Glomerular endothelial cell (primary cell): ENCODE measurements around the gene MLLT6. TPM values are rescaled to one million over a fixed set of nuclear protein-coding genes. Genes with fewer than 3 reads are reported as not detected.
"Not testable (repeated sequence)": the region's sequence is repeated elsewhere in the genome, so short reads cannot be mapped to it uniquely, and the experiment has no call there.

Experiments
- DNase-seq: peaks from one replicate; pipeline ENCODE4 v3.0.0-alpha.2; 2011; ENCODE audit warnings: low read depth, low spot score; ENCODE audit errors: extremely low read depth
- total RNA-seq: library from RNA; depleted of rRNA; stranded (reverse); fragments of >200 nt; gene quantifications from 2 replicates; pipeline ENCODE4 v1.2.3, GENCODE V29; 2015

Gene MLLT6
- total RNA-seq, 1 donor from 2014 or later, result 45.8 TPM

- no peak for DNase-seq
Measured at GRCh38 chr17:38725066-38725465, 20.0 kb downstream of the MLLT6 start.

GRCh38 chr17:38726145-38726544 is 21.1 kb downstream of the MLLT6 start:
- not testable (repeated sequence) for DNase-seq

GRCh38 chr17:38727736-38728135 is 22.7 kb downstream of the MLLT6 start:
- DNase-seq, result no peak

GRCh38 chr17:38728290-38728831 is 23.3 kb downstream of the MLLT6 start:
- no peak for DNase-seq

GRCh38 chr17:38729368-38729885 is 24.4 kb downstream of the MLLT6 start:
- no peak for DNase-seq

- no peak for DNase-seq
Measured at GRCh38 chr17:38729886-38730525, 24.9 kb downstream of the MLLT6 start, which contains the start of gene CISD3. Gene CISD3 (plus strand): TSS chr17:38730341. CDS start chr17:38730359, 18 bp downstream.

GRCh38 chr17:38730526-38731379 is 25.7 kb downstream of the MLLT6 start:
- DNase-seq, result no peak

GRCh38 chr17:38731526-38732294 is 26.6 kb downstream of the MLLT6 start:
- no peak for DNase-seq

GRCh38 chr17:38732376-38733281 is 27.6 kb downstream of the MLLT6 start:
- no peak for DNase-seq

GRCh38 chr17:38733282-38733981 is 28.4 kb downstream of the MLLT6 start:
- no peak for DNase-seq

GRCh38 chr17:38733982-38734973 is 29.2 kb downstream of the MLLT6 start:
- DNase-seq, result no peak

- no peak for DNase-seq
Measured at GRCh38 chr17:38735161-38735997, 30.3 kb downstream of the MLLT6 start.

- DNase-seq, result no peak
Measured at GRCh38 chr17:38738007-38738662, 33.1 kb downstream of the MLLT6 start.

GRCh38 chr17:38738686-38739085 is 33.6 kb downstream of the MLLT6 start:
- no peak for DNase-seq

- DNase-seq, result no peak
Measured at GRCh38 chr17:38739305-38739704, 34.2 kb downstream of the MLLT6 start.

- DNase-seq, result no peak
Measured at GRCh38 chr17:38740044-38740443, 35.0 kb downstream of the MLLT6 start.
